ENCODE measurements around the gene RILPL1.
"Not testable (repeated sequence)": the region's sequence is repeated elsewhere in the genome, so short reads cannot be mapped to it uniquely, and the experiment has no call there.

RILPL1 gene

GRCh38 chr12:123468786-123469185, 64.7 kb downstream of the RILPL1 start:
- DNase-seq (ENCODE audit: low read depth in 2 of 2) = no peak

- DNase-seq (ENCODE audit: low read depth in 2 of 2) = no peak
These were observed 68.4 kb downstream of the RILPL1 start for GRCh38 chr12:123465084-123465483.

- not testable (repeated sequence) for DNase-seq (ENCODE audit: low read depth in 2 of 2)
These were observed 70.3 kb downstream of the RILPL1 start for GRCh38 chr12:123463174-123463573.

- peak; percentile 78 for DNase-seq (ENCODE audit: low read depth in 2 of 2)
These were observed 75.3 kb downstream of the RILPL1 start, which contains the start of gene SNRNP35 for GRCh38 chr12:123457980-123458779. Gene SNRNP35, plus strand, starts transcription at chr12:123458139. Its CDS starts 7,402 bp downstream, at chr12:123465541.

GRCh38 chr12:123453165-123453564, 80.4 kb downstream of the RILPL1 start:
- DNase-seq (ENCODE audit: low read depth in 2 of 2) = no peak

GRCh38 chr12:123452276-123452550, 81.3 kb downstream of the RILPL1 start:
- not testable (repeated sequence) for DNase-seq (ENCODE audit: low read depth in 2 of 2)

GRCh38 chr12:123450636-123451035, 82.9 kb downstream of the RILPL1 start:
- no peak for DNase-seq (ENCODE audit: low read depth in 2 of 2)

- no peak for DNase-seq (ENCODE audit: low read depth in 2 of 2)
These were observed 83.7 kb downstream of the RILPL1 start for GRCh38 chr12:123449856-123450255.

- no peak for DNase-seq (ENCODE audit: low read depth in 2 of 2)
These were observed 84.2 kb downstream of the RILPL1 start for GRCh38 chr12:123449249-123449733.

GRCh38 chr12:123446333-123446713, 87.2 kb downstream of the RILPL1 start:
- DNase-seq (ENCODE audit: low read depth in 2 of 2) = no peak

GRCh38 chr12:123445388-123446332, 87.9 kb downstream of the RILPL1 start:
- DNase-seq (ENCODE audit: low read depth in 2 of 2) = no peak

GRCh38 chr12:123444092-123445026, 89.2 kb downstream of the RILPL1 start:
- DNase-seq (ENCODE audit: low read depth in 2 of 2) = no peak

GRCh38 chr12:123442774-123443173, 90.7 kb downstream of the RILPL1 start:
- DNase-seq (ENCODE audit: low read depth in 2 of 2) = no peak

- DNase-seq (ENCODE audit: low read depth in 2 of 2) = no peak
These were observed 91.9 kb downstream of the RILPL1 start for GRCh38 chr12:123441523-123442164.

- peak; percentile 80 to 89 for DNase-seq (ENCODE audit: low read depth in 2 of 2)
These were observed 97.2 kb downstream of the RILPL1 start, which contains the start of gene RILPL2 for GRCh38 chr12:123436017-123436964. Gene RILPL2, minus strand, starts transcription at chr12:123436684. Its CDS starts 264 bp downstream, at chr12:123436420.

- no peak for DNase-seq (ENCODE audit: low read depth in 2 of 2)
These were observed 97.9 kb downstream of the RILPL1 start for GRCh38 chr12:123435636-123436016.

GRCh38 chr12:123433615-123434014, 99.9 kb downstream of the RILPL1 start:
- no peak for DNase-seq (ENCODE audit: low read depth in 2 of 2)

GRCh38 chr12:123431951-123432817, 101.3 kb downstream of the RILPL1 start:
- DNase-seq (ENCODE audit: low read depth in 2 of 2) = peak in 1 of 2 donors; percentile 10

GRCh38 chr12:123429101-123429500, 104.4 kb downstream of the RILPL1 start:
- not testable (repeated sequence) for DNase-seq (ENCODE audit: low read depth in 2 of 2)
